Astrocyte of the hippocampus (primary cell): ENCODE measurements around the gene SMS.

Source experiments
- DNase-seq: peaks from one replicate; pipeline ENCODE4 v3.0.0; 2011; ENCODE audit warnings: low read depth, low spot score

SMS gene

GRCh38 chrX:21940356-21940829, at the start of gene SMS:
SMS (plus strand) TSS chrX:21940709; CDS start chrX:21940825, 116 bp downstream.
- peak; percentile 86 for DNase-seq

GRCh38 chrX:21905313-21905712, 35.2 kb upstream of the SMS start:
- DNase-seq = no peak

GRCh38 chrX:21905953-21906352, 34.6 kb upstream of the SMS start:
- DNase-seq = peak; percentile 13

GRCh38 chrX:21907260-21907659, 33.2 kb upstream of the SMS start:
- DNase-seq = peak; percentile 61

GRCh38 chrX:21911481-21911880, 29.0 kb upstream of the SMS start:
- no peak for DNase-seq

GRCh38 chrX:21912220-21912619, 28.3 kb upstream of the SMS start:
- no peak for DNase-seq

GRCh38 chrX:21912989-21913388, 27.5 kb upstream of the SMS start:
- DNase-seq = no peak

- peak; percentile 19 for DNase-seq
Measured at GRCh38 chrX:21926116-21926515, 14.4 kb upstream of the SMS start.

- peak; percentile 89 for DNase-seq
Measured at GRCh38 chrX:21926527-21927278, 13.8 kb upstream of the SMS start.

- DNase-seq = no peak
Measured at GRCh38 chrX:21929209-21929608, 11.3 kb upstream of the SMS start.

- no peak for DNase-seq
Measured at GRCh38 chrX:21930986-21931385, 9.5 kb upstream of the SMS start.

GRCh38 chrX:21932292-21933002, 8.1 kb upstream of the SMS start:
- peak; percentile 83 for DNase-seq

GRCh38 chrX:21933077-21933476, 7.4 kb upstream of the SMS start:
- no peak for DNase-seq

GRCh38 chrX:21934414-21934813, 6.1 kb upstream of the SMS start:
- DNase-seq = no peak

GRCh38 chrX:21939906-21940305, 603 bp upstream of the SMS start:
- DNase-seq = no peak

GRCh38 chrX:21943460-21944135, 3.1 kb downstream of the SMS start:
- peak; percentile 75 for DNase-seq

- DNase-seq = no peak
Measured at GRCh38 chrX:21944136-21944615, 3.7 kb downstream of the SMS start.

- peak; percentile 67 for DNase-seq
Measured at GRCh38 chrX:21946925-21947641, 6.6 kb downstream of the SMS start.

GRCh38 chrX:21947671-21948070, 7.2 kb downstream of the SMS start:
- DNase-seq = no peak

GRCh38 chrX:21948897-21949578, 8.5 kb downstream of the SMS start:
- DNase-seq = no peak

GRCh38 chrX:21949689-21950088, 9.2 kb downstream of the SMS start:
- no peak for DNase-seq
